Urothelium cell line (cell line): Measurements from ENCODE around the gene RPS13.
"Not testable (repeated sequence)": the region's sequence is repeated elsewhere in the genome, so short reads cannot be mapped to it uniquely, and the experiment has no call there.

Experiments
- DNase-seq: peaks from one replicate; pipeline ENCODE4 v3.0.0; 2011; ENCODE audit warnings: low spot score, mixed read lengths
- FAIRE-seq: peaks from 2 replicates; lab custom pipeline; 2011; peaks lifted over from hg19 to GRCh38; lab: Jason Lieb, UNC

RPS13 gene

DNA sequence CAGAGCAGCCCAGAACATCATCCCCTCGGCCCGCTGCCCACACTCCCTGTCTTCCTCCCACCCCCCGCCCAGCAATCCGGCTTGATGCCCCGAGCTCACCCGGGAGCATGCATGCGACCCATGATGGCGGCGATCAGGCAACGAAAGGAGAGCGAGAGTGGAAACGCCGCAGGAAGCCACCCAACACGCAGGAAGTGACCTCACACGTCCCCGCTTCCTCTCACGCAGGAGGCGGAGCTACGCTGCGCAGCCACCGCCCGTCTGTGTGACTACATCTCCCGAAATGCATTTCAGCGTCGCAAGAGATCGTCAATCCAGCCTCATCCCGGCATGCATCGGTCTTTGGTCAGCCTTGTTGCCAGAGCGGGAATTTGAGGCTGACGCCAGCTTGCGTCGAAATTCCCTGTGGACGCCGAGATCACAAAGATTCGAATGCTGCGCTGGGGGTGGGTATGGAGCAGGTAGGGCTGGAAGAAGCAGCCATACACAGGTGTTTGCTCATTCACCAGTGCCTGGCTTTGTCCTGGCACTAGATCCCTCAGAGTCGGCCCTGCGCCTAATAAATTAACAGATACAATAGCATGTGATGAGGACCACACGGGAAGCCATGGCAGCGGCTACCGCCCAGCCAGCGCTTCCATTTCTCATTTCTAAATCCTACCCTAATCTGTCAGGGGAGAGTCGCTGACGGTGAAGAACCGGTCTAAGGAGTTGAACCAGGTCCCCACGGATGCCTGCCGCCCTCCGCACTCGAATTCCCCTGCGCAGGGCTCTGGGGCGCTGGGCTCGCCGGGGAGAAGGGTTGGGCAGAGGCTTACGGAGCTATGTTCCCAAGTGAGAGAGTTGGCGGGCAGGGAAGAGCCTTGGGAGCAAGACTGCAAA lies at the start of gene RPS13:
Gene RPS13, minus strand, starts transcription at position 148 of the 882 bp plus-strand sequence. Its CDS starts 26 bp downstream, at position 122.
- DNase-seq (peak; percentile 99), FAIRE-seq (peak; percentile 68)

DNA sequence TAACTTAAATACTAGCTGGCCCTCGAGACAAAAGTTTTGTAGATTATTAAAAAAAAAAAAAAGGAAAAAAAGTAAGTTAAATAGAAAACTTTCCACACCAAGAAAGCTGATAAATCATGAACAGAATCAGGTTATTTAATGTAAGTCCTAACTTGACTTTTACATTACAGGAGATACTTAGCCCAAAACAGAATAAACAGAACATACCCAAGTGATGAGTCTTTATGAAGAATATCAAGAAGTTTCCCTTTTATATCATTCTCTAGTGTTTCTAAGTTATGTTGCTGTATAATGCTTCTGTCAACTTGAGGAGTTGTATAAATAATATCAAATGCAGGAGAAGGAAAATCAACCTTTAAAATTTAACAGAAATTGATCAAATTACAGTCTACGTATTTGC lies 44.5 kb upstream of the RPS13 start:
- FAIRE-seq = no peak
- no peak for DNase-seq

DNA sequence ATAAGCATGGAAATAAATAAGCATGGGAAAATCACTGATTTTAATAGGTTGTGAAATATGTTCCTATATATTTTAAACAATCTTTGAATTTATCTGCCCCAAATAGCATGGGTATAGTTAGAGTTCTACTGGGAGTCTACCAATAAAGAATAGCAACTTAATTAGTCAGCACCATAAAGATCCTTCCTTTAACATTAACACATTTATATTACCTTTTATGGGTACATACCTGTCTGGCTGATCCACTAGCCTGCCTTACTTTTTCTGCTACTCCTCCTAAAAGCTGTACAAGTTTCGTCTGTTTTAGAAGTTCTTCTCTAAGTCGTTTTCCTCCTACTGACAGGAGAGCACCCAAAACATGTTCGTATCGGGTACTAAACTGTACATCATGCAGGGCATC lies 39.8 kb upstream of the RPS13 start:
- FAIRE-seq = no peak

DNA sequence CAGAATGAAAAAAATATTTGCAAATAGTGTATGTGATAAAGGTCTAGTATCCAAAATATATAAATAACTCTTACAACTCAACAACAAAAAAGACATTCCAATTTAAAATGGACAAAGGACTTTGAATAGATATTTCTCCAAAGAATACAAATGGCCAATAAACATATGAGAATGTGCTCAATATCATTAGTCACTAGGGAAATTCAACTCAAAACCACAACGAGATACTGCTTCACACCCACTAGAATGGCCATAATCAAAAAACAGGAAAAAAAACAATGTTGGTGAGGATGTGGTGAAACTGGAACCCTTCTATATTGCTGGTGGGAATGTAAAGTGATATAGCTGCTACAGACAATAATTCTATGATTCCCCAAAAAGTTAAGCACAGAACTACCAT lies 38.6 kb upstream of the RPS13 start:
- FAIRE-seq = no peak
- DNase-seq = no peak

More for the DNA sequence above, 39.8 kb upstream of the RPS13 start:
- no peak for DNase-seq

DNA sequence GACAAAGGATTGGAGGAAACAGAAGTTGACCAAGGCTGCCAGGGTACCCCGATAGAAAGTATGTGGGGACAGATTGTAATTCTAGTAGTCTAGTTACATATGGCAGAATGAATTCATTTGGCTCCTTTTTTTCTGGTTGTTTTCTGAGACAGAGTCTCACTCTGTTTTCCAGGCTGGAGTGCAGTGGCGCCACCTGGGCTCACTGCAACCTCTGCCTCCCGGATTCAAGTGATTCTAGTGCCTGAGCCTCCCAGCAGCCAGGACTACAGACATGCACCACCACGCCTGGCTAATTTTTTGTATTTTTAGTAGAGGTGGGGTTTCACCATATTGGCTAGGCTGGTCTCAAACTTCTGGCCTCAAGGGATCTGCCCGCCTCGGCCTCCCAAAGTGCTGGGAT lies 30.3 kb upstream of the RPS13 start:
- not testable (repeated sequence) for FAIRE-seq, DNase-seq

DNA sequence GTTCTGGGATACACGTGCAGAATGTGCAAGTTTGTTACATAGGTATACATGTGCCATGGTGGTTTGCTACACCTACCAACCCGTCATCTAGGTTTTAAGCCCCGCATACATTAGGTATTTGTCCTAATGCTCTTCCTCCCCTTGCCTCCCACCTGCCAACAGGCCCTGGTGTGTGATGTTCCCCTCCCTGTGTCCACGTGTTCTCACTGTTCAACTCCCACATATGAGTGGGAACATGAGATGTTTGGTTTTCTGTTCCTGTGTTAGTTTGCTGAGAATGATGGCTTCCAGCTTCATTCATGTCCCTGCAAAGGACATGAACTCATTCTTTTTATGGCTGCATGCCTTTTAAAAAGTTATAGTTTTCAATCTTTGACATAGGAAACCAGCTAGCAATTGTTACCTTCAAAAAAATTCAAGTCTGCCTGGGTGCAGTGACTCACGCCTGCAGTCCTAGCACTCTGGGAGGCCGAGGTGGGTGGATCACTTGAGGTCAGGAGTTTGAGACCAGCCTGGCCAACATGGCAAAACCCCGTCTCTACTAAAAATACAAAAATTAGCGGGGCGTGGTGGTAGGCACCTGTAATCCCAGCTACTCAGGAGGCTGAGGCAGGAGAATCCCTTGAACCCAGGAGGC lies 28.1 kb upstream of the RPS13 start:
- not testable (repeated sequence) for FAIRE-seq, DNase-seq

DNA sequence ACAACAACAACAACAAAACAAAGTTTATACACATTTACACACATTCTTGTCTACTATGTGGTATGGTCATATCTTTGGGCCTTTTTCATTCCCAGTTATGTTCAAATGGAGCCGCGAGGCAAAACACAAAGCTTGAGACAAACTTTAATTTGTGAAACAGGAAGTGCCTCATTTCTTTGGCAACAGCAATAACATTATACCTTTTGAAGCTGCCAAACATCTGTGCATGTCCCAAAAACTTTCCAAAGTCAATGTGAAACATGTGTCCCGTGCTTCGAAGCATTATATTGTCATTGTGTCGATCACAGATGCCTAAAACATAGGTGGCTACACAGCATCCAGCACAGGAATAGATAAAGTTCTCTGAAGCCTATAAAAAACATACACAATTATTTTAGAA lies 25.0 kb upstream of the RPS13 start:
- no peak for DNase-seq
- FAIRE-seq = no peak

DNA sequence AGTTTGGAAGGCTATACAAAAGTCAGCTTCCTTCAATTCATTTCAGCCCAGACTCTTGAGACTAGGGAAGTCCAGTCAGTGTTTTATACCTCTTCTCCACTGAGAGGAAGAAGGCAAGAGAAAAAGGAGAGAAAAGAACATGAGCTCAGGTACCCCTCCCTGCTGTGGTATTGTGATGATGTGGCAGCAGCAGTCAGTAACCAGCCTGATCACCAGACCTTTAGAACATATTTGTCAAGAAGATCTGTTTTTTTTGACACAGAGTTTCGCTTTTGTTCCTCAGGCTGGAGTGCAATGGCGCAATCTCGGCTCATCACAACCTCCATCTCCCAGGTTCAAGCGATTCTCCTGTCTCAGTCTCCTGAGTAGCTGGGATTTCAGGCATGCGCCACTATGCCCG lies 21.2 kb upstream of the RPS13 start:
- no peak for FAIRE-seq
- DNase-seq = no peak

DNA sequence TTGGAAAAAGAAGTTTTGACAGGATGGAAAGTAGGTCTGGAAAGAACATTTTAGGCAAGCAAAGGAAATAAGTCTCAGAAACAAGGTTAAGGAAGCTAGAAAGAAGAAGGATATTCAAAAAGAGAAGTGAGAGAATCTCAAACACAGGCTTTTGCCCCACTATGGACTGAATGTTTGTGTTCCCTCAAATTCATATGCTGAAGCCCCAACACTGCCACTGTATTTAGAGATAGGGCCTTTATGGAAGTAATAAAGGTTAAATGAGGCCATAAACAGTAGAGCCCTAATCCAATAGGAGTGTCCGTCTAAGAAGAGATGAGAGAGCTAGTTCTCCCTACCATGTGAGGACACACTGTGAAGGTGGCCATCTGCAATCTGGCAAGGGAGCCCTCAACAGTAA lies 20.6 kb upstream of the RPS13 start:
- DNase-seq (no peak), FAIRE-seq (no peak)

DNA sequence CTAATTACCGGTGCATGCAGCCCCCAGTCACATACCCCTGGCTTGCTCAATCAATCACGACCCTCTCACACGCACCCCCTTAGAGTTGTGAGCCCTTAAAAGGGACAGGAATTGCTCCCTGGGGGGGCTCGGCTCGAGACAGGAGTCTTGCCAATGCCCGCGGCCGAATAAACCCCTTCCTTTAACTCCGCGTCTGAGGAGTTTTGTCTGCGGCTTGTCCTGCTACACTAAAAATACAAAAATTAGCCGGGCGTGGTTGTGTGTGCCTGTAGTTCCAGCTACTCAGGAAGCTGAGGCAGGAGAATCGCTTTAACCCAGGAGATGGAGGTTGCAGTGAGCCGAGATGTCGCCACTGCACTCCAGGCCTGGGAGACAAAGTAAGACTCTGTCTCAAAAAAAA lies 8.5 kb upstream of the RPS13 start:
- not testable (repeated sequence) for FAIRE-seq, DNase-seq

DNA sequence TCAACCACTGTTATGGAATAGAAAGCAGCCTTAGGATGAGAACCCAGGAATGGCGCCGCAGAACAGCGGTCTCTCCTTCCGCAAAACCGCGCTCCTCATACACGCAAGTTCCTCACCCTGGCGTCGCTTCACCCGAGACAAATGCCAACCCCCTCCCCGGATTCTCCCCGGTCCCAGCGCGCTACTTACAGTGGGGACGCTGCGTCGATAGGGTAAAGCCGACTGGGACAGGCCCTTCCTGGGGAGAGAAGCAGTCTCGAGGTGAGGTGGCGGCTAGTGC lies 287 bp downstream of the RPS13 start:
- DNase-seq = peak; percentile 10
- FAIRE-seq = no peak

DNA sequence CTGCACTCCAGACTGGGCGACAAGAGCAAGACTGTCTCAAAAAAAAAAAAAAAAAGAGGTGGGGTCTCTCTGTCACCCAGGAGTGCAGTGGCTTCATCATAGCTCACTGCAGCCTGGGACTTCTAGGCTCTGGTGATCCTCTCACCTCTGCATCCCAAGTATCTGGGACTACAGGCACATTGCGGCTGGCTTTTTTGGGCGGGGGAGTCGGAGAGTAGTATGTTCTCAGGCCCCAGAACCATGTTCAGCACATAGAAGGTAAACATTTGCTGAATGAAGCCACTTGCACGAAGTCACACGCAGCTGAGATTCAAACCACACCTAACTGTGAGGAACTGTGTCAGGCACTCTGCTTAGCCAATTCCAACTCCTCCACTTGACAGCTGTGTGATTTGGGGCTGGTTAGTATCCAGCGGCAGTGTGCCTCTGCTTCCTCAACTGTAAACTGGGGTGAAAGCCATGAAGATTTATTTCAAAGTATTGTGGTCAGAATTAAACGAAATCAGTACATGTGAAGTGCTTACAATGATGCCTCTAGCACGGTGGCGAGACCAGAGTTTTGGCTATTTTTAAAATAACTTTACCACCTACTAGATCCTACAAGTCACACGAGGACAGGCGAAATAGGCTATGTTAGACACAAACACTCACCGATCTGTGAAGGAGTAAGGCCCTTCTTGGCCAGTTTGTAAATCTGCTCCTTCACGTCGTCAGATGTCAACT lies 789 bp downstream of the RPS13 start:
- FAIRE-seq (no peak), DNase-seq (no peak)

DNA sequence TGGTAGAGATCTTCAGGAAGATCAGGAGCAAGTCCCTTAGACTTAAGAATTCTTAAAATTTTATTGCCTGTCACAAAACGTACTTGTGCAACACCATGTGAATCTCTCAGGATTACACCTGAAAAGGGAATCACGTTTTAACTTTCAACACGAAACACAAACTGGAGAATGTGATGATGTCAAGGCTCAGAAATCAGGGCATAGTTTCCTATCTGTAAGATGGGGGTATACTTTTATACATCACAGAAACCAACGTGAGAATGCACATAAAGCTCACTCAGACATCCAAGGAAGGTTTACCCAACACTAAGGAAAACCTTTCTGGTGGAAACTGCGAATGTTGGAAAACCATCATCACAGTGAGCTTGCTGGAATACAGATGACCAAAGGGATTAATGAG lies 2.0 kb downstream of the RPS13 start:
- FAIRE-seq (no peak), DNase-seq (no peak)

DNA sequence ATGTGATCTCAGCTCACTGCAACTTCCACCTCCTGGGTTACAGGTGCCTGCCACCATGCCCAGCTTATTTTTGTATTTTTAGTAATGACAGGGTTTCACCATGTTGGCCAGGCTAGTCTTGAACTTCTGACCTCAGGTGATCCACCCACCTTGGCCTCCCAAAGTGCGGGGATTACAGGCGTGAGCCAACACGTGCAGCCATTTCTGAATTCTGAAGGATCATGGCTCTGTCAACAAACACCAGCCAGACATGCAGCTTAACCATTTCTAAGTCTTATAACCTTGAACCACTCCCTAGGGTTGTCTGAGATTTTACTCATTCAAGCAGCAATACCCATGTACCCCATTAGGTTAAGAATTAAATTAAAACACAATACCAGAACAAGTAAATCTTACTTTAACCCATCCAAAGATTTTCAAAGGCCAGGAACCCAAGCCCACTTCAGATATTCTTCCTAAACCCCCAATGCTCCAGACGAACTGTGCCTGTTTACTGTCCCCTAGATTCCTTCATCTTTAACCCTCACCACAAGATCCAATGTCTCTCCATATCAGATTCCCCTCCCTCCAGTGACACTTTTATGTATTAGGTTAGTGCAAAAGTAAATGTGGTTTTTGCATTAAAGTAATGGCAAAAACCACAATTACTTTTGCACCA lies 4.0 kb downstream of the RPS13 start:
- DNase-seq (no peak), FAIRE-seq (no peak)

DNA sequence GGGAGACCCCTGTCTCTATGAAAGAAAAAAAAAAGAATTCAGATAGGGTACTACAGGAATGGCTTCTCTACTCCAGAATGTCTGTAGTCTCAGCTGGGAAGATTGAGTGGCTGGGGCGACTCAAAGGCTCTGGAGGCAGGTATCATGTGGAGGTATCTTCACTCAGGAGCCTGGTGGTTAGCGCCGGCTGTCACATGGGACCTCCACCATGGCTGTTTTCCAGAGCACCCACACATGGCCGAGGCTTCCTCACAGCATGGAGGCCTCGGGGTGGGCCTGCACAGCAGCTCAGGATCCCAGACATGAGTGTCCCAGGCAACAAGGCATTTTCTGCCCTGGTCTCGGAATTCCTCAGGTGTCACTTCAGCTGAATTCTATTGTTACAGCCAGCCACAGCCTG lies 10.1 kb downstream of the RPS13 start:
- no peak for DNase-seq
- FAIRE-seq = no peak

DNA sequence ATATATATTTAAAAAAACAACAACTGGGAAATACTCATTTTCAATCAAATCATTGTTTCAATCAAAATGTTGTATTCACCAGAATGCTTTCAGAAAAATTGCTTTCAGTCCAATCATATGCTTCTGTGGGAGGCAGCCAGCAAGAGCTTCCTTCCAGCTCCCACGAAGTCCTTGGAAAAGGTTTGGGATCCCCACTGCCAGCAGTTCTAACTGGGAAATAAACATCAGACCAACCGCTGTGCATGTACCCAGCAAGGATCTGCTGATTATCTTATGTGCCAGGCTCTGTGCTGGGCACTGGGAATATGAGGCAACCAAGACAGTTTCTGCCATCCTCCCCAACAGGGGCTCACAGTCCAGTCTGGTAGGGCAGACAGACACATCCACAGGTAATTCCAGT lies 10.8 kb downstream of the RPS13 start:
- FAIRE-seq (no peak), DNase-seq (no peak)

DNA sequence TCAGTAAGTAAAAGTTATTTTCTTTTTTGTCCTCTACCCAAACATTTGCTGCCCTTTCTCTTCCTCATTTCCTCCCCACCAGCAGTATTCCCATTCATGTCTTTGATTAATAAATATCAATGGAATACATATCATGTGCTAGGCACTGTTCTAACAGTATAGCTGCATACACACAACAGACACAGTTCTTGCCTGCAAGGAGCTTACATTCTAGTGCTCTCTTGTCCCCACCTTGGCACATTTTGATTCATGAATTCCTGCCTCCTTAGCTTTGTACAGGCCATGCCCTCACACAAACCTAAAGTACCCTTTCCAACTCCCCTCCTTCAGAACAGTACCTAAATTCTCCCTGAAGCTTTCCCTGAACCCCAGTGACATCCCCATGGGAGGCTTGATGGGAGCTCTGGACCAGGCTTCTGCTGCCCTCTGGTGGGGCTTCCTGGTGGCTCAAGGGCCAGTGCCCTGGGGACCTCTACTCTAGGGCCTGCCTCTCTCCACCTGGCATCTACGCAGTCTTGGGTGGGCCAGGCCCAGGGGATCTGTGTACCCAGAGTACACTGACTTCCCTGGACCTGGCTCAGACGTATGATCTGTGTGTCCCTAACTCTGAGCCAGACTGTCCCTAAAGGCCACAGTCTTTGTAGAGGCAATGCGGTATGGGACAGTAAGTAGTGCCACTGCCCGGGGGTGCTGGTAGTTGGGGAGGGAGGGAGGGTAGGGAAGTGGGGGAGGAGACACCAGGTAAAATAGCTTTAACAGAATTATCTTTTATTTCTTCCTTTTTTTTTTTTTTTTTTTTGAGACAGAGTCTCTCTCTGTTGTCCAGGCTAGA lies 14.1 kb downstream of the RPS13 start:
- FAIRE-seq (no peak), DNase-seq (no peak)

DNA sequence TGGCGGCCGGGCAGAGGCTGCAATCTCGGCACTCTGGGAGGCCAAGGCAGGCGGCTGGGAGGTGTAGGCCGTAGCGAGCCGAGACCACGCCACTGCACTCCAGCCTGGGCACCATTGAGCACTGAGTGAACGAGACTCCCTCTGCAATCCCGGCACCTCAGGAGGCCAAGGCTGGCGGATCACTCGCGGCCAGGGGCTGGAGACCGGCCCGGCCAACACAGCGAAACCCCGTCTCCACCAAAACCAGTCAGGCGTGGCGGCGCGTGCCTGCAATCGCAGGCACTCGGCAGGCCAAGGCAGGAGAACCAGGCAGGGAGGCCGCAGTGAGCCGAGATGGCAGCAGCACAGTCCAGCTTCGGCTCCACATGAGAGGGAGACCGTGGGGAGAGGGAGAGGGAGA lies 26.3 kb downstream of the RPS13 start:
- FAIRE-seq, DNase-seq: not testable (repeated sequence)

DNA sequence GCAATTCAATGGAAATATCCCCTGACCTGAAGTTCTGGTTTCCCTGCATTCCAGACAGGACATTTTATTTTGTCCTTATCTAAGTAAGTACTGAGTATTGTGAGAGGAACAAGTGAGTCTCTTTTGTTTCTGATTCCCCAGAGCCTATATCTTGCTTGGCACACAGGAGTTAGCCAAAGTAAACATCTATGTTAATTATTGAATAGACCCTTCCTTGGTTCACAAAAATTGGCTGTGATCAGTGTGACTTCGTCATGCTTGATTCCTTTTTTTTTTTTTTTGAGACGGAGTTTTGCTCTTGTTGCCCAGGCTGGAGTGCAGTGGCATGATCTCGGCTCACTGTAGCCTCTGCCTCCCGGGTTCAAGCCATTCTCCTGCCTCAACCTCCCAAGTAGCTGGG lies 29.0 kb downstream of the RPS13 start:
- DNase-seq, FAIRE-seq: not testable (repeated sequence)

DNA sequence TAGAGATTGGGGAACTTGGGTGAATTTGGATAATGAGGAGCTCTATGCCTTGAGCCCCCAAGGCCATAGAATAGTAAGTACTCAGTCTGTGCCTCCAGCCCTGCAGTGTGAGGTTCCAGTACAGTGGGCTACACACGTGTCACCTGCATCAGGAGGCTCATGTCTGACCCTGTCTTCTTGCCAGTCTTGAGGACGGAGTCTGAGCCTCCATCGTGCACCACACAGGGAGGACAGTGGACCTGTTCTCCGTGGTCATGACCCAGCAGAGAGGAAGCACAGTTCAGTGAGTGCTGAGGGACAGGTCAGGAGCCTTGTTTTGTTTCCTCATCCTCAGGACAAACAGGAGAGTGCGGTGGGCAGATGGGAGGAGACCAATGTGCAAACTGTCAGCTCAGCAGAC lies 30.8 kb downstream of the RPS13 start:
- FAIRE-seq = no peak
- no peak for DNase-seq
